GM12878 (cell line): ENCODE data around the gene RPS6KA5.

ENCODE experiments used
- ETV6 ChIP-seq, 2 experiments: fragments of 450-650 bp in 1 of 2; IDR thresholded peaks in 1 of 2; conservative IDR thresholded peaks in 1 of 2; 2 replicates each; pipeline ENCODE4 v1.6.1; 2014; ENCODE audit warnings: antibody characterized with exemption in 1 of 2, borderline replicate concordance in 1 of 2, low read depth in 1 of 2, mild to moderate bottlenecking in 1 of 2, moderate library complexity in 1 of 2
- HCFC1 ChIP-seq: fragments of 150-350 bp; IDR thresholded peaks from 2 replicates; pipeline ENCODE4 v1.6.1; 2014; ENCODE audit warnings: low read length
- JUND ChIP-seq: IDR thresholded peaks from 2 replicates; pipeline ENCODE4 v1.6.1; 2012; ENCODE audit warnings: low read depth, mild to moderate bottlenecking, low read length, improper control_type of control experiment, moderate library complexity
- KAT2A ChIP-seq: conservative IDR thresholded peaks from 2 replicates; pipeline ENCODE4 v1.6.1; 2011; ENCODE audit warnings: low read depth, low read length; ENCODE audit not compliant: control insufficient read depth
- POLR2AphosphoS5 ChIP-seq: IDR thresholded peaks from 2 replicates; pipeline ENCODE4 v1.6.1; 2011; ENCODE audit warnings: mild to moderate bottlenecking, low read length, inconsistent platforms
- RCOR1 ChIP-seq: conservative IDR thresholded peaks from 2 replicates; pipeline ENCODE4 v1.6.1; 2012; ENCODE audit warnings: low read depth, low read length, improper control_type of control experiment
- YBX1 ChIP-seq: fragments of 450-650 bp; IDR thresholded peaks from 2 replicates; pipeline ENCODE4 v1.6.1; 2016; ENCODE audit warnings: antibody characterized with exemption
- TF ChIP-seq, protein P1 (sequence below): fragments of 450-650 bp; conservative IDR thresholded peaks from 2 replicates; pipeline ENCODE4 v1.6.1; 2017; ENCODE audit warnings: mild to moderate bottlenecking, moderate library complexity
- TF ChIP-seq, protein P2 (sequence below), 3 experiments: IDR thresholded peaks in 2 of 3; conservative IDR thresholded peaks in 1 of 3; 2 replicates each; pipeline ENCODE4 v1.5.1; 2011; ENCODE audit warnings: low read depth in 3 of 3, low read length in 3 of 3, mild to moderate bottlenecking in 3 of 3, control low read depth in 2 of 3, moderate library complexity in 2 of 3, inconsistent platforms in 1 of 3, mixed read lengths in 1 of 3; ENCODE audit not compliant: control insufficient read depth in 2 of 3, insufficient read depth in 1 of 3; ENCODE audit errors: extremely low read depth in 1 of 3
- TF ChIP-seq, protein P3 (sequence below): IDR thresholded peaks from 2 replicates; pipeline ENCODE4 v1.6.1; 2012; ENCODE audit warnings: low read depth, low read length, improper control_type of control experiment
- TF ChIP-seq, protein P4 (sequence below): fragments of 450-650 bp; IDR thresholded peaks from 2 replicates; pipeline ENCODE4 v1.6.1; 2016; ENCODE audit warnings: mild to moderate bottlenecking

DNA sequence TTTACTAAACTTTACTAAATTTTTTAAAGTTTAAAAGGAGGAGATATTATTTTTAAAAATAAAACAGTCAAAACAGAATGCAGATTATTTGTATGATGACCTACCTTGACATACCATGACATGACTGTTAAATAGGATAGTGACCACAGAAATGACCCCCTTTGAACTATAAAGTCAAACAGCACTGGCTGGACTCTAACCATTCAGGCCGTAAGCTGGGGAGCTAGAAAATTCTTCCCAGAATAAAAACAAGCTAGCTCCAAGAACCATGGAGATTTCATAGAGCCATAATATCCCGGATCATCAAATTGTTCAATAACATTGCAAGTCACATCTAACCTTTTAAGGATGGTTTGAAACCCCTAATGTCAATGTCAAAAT, 50.3 kb downstream of the RPS6KA5 start:
- TF ChIP-seq RCOR1 (no peak), JUND (no peak), HCFC1 (no peak), KAT2A (no peak), POLR2AphosphoS5 (no peak), YBX1 (no peak), ETV6 (conservative IDR thresholded peaks at IDR 0.05 in 1 of 2, IDR thresholded peaks at IDR 0.05 in 1 of 2; ENCODE audit: borderline replicate concordance in 1 of 2, low read depth in 1 of 2) (no peak)
- TF ChIP-seq, protein P1, sequence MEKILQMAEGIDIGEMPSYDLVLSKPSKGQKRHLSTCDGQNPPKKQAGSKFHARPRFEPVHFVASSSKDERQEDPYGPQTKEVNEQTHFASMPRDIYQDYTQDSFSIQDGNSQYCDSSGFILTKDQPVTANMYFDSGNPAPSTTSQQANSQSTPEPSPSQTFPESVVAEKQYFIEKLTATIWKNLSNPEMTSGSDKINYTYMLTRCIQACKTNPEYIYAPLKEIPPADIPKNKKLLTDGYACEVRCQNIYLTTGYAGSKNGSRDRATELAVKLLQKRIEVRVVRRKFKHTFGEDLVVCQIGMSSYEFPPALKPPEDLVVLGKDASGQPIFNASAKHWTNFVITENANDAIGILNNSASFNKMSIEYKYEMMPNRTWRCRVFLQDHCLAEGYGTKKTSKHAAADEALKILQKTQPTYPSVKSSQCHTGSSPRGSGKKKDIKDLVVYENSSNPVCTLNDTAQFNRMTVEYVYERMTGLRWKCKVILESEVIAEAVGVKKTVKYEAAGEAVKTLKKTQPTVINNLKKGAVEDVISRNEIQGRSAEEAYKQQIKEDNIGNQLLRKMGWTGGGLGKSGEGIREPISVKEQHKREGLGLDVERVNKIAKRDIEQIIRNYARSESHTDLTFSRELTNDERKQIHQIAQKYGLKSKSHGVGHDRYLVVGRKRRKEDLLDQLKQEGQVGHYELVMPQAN: no peak
- TF ChIP-seq, protein P2, sequence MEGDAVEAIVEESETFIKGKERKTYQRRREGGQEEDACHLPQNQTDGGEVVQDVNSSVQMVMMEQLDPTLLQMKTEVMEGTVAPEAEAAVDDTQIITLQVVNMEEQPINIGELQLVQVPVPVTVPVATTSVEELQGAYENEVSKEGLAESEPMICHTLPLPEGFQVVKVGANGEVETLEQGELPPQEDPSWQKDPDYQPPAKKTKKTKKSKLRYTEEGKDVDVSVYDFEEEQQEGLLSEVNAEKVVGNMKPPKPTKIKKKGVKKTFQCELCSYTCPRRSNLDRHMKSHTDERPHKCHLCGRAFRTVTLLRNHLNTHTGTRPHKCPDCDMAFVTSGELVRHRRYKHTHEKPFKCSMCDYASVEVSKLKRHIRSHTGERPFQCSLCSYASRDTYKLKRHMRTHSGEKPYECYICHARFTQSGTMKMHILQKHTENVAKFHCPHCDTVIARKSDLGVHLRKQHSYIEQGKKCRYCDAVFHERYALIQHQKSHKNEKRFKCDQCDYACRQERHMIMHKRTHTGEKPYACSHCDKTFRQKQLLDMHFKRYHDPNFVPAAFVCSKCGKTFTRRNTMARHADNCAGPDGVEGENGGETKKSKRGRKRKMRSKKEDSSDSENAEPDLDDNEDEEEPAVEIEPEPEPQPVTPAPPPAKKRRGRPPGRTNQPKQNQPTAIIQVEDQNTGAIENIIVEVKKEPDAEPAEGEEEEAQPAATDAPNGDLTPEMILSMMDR (IDR thresholded peaks at IDR 0.05 in 2 of 3, conservative IDR thresholded peaks at IDR 0.05 in 1 of 3; ENCODE audit: control insufficient read depth in 2 of 3, extremely low read depth in 1 of 3, insufficient read depth in 1 of 3, low read depth in 3 of 3, low read length in 3 of 3): no peak
- TF ChIP-seq, protein P3, sequence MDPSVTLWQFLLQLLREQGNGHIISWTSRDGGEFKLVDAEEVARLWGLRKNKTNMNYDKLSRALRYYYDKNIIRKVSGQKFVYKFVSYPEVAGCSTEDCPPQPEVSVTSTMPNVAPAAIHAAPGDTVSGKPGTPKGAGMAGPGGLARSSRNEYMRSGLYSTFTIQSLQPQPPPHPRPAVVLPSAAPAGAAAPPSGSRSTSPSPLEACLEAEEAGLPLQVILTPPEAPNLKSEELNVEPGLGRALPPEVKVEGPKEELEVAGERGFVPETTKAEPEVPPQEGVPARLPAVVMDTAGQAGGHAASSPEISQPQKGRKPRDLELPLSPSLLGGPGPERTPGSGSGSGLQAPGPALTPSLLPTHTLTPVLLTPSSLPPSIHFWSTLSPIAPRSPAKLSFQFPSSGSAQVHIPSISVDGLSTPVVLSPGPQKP: no peak
- TF ChIP-seq, protein P4, sequence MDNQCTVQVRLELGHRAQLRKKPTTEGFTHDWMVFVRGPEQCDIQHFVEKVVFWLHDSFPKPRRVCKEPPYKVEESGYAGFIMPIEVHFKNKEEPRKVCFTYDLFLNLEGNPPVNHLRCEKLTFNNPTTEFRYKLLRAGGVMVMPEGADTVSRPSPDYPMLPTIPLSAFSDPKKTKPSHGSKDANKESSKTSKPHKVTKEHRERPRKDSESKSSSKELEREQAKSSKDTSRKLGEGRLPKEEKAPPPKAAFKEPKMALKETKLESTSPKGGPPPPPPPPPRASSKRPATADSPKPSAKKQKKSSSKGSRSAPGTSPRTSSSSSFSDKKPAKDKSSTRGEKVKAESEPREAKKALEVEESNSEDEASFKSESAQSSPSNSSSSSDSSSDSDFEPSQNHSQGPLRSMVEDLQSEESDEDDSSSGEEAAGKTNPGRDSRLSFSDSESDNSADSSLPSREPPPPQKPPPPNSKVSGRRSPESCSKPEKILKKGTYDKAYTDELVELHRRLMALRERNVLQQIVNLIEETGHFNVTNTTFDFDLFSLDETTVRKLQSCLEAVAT: no peak
